Measurements from ENCODE around the gene WRAP53.

The WRAP53 gene

DNA sequence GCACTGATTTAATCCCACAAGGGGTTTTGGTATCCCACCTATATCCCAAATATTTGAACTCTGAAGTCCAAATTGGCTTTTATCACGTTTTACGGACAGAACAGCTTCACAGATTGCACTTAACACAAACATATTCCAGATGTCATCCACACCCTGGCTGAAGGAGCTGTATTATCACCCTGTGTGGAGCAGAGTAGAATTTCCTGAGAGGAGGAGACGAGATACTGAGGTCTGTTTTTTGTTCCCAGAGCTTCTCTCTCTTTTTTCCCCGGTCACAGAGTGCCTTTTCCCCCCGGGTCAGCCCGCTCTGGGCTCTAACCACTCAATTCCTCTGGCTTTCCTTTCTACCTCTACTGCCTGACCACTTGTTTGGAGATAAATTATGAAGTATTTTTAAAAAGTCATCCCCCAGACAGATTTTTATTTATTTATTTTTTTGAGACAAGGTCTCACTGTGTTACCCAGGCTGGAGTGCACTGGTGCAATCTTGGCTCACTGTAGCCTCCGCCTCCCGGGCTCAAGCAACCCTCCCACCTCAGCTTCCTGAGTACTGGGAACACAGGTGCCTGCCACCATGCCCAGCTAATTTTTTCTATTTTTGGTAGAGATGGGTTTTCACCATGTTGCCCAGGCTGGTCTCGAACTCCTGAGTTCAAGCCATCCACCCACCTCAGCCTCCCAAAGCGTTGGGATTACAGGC, 59.9 kb downstream of the WRAP53 start:
- Histone ChIP-seq H3K36me3 (ENCODE audit: control insufficient read depth in 4 of 4, insufficient read depth in 4 of 4, low read length in 3 of 4) (no peaks in the 10 kb centered on the region), H3K27me3 (replicated peaks in 2 of 5; ENCODE audit: control insufficient read depth in 4 of 5, insufficient read depth in 5 of 5, low read length in 4 of 5) (no peaks in the 10 kb centered on the region), H3K9me3 (ENCODE audit: control extremely low read depth in 1 of 5, control insufficient read depth in 4 of 5, insufficient read depth in 2 of 5, low read depth in 1 of 5, low read length in 4 of 5) (peaks cover 0 to 5% (median 0%) of the 10 kb centered on the region in 5 experiments), H3K27ac (ENCODE audit: insufficient read depth in 1 of 2, low read depth in 1 of 2, low read length in 2 of 2, poor library complexity in 1 of 2, severe bottlenecking in 2 of 2) (no peak overlapping the region), H3K4me3 (ENCODE audit: control insufficient read depth in 1 of 7, extremely low read depth in 1 of 7, insufficient read depth in 4 of 7, low read depth in 2 of 7, low read length in 6 of 7) (no peak overlapping the region), H3K4me1 (ENCODE audit: control extremely low read depth in 1 of 4, control insufficient read depth in 4 of 4, insufficient read depth in 4 of 4, low read length in 3 of 4) (peaks cover 0 to 9% (median 1%) of the 10 kb centered on the region in 4 experiments)
- 100% methylated on average over 2 of the region's 10 CpGs for WGBS (ENCODE audit: insufficient coverage)
- ChIA-PET CTCF (interaction anchor here (0.6 to 1.6 kb wide), 5 partner anchors 25 to 84 kb away, joined by 3 to 7 read pairs (median 4); no protein-coding TSS in a partner anchor), POLR2A (interaction anchor here (0.6 kb wide), 1 partner anchor 94 kb away, joined by 6 read pairs; no protein-coding TSS in a partner anchor)
- no peak for DNase-seq

DNA sequence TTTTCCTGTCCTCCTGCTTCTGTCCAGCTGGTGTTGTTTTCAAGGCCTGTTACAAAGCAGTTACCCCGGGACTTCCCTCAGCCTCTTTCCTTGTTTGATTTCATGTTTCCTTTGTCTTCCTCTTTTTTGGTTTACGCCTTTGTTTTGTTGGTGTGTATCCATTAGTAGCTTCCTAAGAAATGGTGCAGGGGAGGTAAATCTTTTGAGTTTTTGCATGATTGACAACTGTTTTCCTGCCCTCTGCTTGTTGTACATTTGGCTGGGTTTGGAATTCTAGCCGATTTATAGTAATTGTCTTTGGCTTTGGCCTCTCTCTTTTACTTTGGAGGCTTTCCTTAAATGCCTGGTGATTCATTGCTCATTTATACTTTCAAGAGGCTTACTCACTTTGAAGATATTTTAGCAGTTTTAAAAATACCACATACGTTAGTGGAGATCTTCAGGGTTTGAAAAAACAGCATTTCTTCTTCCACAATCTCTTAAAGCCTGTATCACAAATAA, 62.1 kb downstream of the WRAP53 start:
- CTCF ChIA-PET, result interaction anchor here (0.9 to 1.1 kb wide), 3 partner anchors 27 to 71 kb away, joined by 3 to 4 read pairs (median 3); no protein-coding TSS in a partner anchor
- no peak overlapping the region for H3K4me3 ChIP-seq (ENCODE audit: control insufficient read depth in 1 of 7, extremely low read depth in 1 of 7, insufficient read depth in 4 of 7, low read depth in 2 of 7, low read length in 6 of 7)
- H3K4me1 ChIP-seq (ENCODE audit: control extremely low read depth in 1 of 4, control insufficient read depth in 4 of 4, insufficient read depth in 4 of 4, low read length in 3 of 4), result peaks cover 0 to 2% (median under 1%) of the 10 kb centered on the region in 4 experiments
- H3K27me3 ChIP-seq (replicated peaks in 2 of 5; ENCODE audit: control insufficient read depth in 4 of 5, insufficient read depth in 5 of 5, low read length in 4 of 5), result no peaks in the 10 kb centered on the region
- DNase-seq, result peak in 1 of 3 donors; percentile 7
- H3K27ac ChIP-seq (ENCODE audit: insufficient read depth in 1 of 2, low read depth in 1 of 2, low read length in 2 of 2, poor library complexity in 1 of 2, severe bottlenecking in 2 of 2), result no peak overlapping the region
- POLR2A ChIA-PET, result no interaction called here
- no peaks in the 10 kb centered on the region for H3K36me3 ChIP-seq (ENCODE audit: control insufficient read depth in 4 of 4, insufficient read depth in 4 of 4, low read length in 3 of 4)
- 75% methylated on average over 2 of the region's 4 CpGs for WGBS (ENCODE audit: insufficient coverage)
- H3K9me3 ChIP-seq (ENCODE audit: control extremely low read depth in 1 of 5, control insufficient read depth in 4 of 5, insufficient read depth in 2 of 5, low read depth in 1 of 5, low read length in 4 of 5), result peaks cover 0 to 5% (median 0%) of the 10 kb centered on the region in 5 experiments
